ENCODE data around the gene RNASET2.

RNASET2 gene

GRCh38 chr6:166933396-166933795, 23.0 kb downstream of the RNASET2 start:
- no peaks in the 10 kb centered on the region for H3K4me1 ChIP-seq (ENCODE audit: insufficient read depth, poor library complexity, severe bottlenecking)
- no peaks in the 10 kb centered on the region for H3K9me3 ChIP-seq (ENCODE audit: severe bottlenecking)
- H3K36me3 ChIP-seq (ENCODE audit: low read depth), result no peaks in the 10 kb centered on the region
- TF ChIP-seq CTCF (IDR thresholded peaks at IDR 0.05; ENCODE audit: poor library complexity, severe bottlenecking), result no peak
- DNase-seq (ENCODE audit: low spot score), result no peak
- H3K27ac ChIP-seq (ENCODE audit: poor library complexity, severe bottlenecking), result no peak overlapping the region
- H3K27me3 ChIP-seq (ENCODE audit: insufficient read depth, poor library complexity, severe bottlenecking), result no peaks in the 10 kb centered on the region
- no peak overlapping the region for H3K4me3 ChIP-seq (ENCODE audit: severe bottlenecking)
- ATAC-seq (ENCODE audit: low read depth), result no peak

- Histone ChIP-seq H3K4me1 (ENCODE audit: insufficient read depth, poor library complexity, severe bottlenecking) (no peaks in the 10 kb centered on the region), H3K9me3 (ENCODE audit: severe bottlenecking) (no peaks in the 10 kb centered on the region), H3K4me3 (ENCODE audit: severe bottlenecking) (no peak overlapping the region), H3K36me3 (ENCODE audit: low read depth) (no peaks in the 10 kb centered on the region), H3K27ac (ENCODE audit: poor library complexity, severe bottlenecking) (no peak overlapping the region), H3K27me3 (ENCODE audit: insufficient read depth, poor library complexity, severe bottlenecking) (no peaks in the 10 kb centered on the region)
- no peak for TF ChIP-seq CTCF (IDR thresholded peaks at IDR 0.05; ENCODE audit: poor library complexity, severe bottlenecking)
- DNase-seq (ENCODE audit: low spot score) (no peak), ATAC-seq (ENCODE audit: low read depth) (no peak)
Measured at GRCh38 chr6:166932616-166933015, 23.7 kb downstream of the RNASET2 start.

DNA sequence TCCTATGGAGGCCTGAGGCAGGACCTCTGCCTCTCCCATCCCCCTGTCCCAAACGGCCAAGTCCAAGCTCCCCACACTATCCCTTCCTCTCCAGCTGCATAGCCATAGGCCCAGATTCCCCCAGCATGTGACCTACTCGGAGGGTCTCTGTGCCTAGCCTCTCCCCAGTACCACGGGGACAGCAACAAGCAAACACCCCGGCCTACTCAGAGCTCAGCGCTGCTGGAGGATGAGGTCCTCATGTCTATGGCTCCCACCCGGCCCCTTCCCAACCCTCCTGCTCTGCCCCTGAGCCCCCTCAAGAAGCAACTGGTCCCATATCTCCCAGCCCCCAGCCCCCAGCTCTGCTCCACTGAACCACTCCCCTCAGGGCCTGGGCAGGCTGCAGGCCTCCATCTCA, 24.2 kb downstream of the RNASET2 start:
- ATAC-seq (ENCODE audit: low read depth), result no peak
- no peak overlapping the region for H3K4me3 ChIP-seq (ENCODE audit: severe bottlenecking)
- H3K27ac ChIP-seq (ENCODE audit: poor library complexity, severe bottlenecking), result no peak overlapping the region
- TF ChIP-seq CTCF (IDR thresholded peaks at IDR 0.05; ENCODE audit: poor library complexity, severe bottlenecking), result no peak
- no peaks in the 10 kb centered on the region for H3K9me3 ChIP-seq (ENCODE audit: severe bottlenecking)
- H3K27me3 ChIP-seq (ENCODE audit: insufficient read depth, poor library complexity, severe bottlenecking), result no peaks in the 10 kb centered on the region
- no peak for DNase-seq (ENCODE audit: low spot score)
- no peaks in the 10 kb centered on the region for H3K4me1 ChIP-seq (ENCODE audit: insufficient read depth, poor library complexity, severe bottlenecking)
- H3K36me3 ChIP-seq (ENCODE audit: low read depth), result no peaks in the 10 kb centered on the region

DNA sequence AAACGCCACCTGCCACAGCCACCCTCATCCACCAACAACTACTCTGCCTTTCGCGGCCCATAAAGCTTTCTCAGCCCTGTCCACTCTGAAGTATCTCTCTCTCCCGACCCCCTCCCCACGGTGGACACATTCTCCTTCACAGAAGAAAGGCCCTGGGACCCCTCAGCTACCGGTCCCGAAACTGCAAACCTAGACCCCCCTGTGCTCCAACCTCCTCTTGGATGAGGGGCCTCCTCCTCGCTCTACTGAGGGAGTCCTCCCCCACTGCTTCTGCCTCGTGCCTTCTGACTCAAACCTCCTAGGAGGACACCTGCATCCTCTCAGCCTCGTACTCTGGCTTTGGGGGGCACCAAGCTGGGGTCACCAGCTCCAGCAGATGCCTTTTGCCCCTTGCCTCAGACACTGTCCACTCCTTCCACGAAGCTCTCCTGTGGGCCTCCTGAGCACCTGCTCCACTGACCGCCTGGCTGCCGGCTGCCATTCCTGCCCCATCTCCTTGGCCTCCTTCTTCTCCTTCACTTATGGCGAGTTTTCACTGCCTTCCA, 24.9 kb downstream of the RNASET2 start:
- H3K4me1 ChIP-seq (ENCODE audit: insufficient read depth, poor library complexity, severe bottlenecking), result no peaks in the 10 kb centered on the region
- H3K4me3 ChIP-seq (ENCODE audit: severe bottlenecking), result no peak overlapping the region
- H3K27ac ChIP-seq (ENCODE audit: poor library complexity, severe bottlenecking), result no peak overlapping the region
- ATAC-seq (ENCODE audit: low read depth) (no peak), DNase-seq (ENCODE audit: low spot score) (no peak)
- H3K36me3 ChIP-seq (ENCODE audit: low read depth), result no peaks in the 10 kb centered on the region
- TF ChIP-seq CTCF (IDR thresholded peaks at IDR 0.05; ENCODE audit: poor library complexity, severe bottlenecking), result no peak
- no peaks in the 10 kb centered on the region for H3K27me3 ChIP-seq (ENCODE audit: insufficient read depth, poor library complexity, severe bottlenecking)
- no peaks in the 10 kb centered on the region for H3K9me3 ChIP-seq (ENCODE audit: severe bottlenecking)

- Histone ChIP-seq H3K27ac (ENCODE audit: poor library complexity, severe bottlenecking) (no peak overlapping the region), H3K9me3 (ENCODE audit: severe bottlenecking) (no peaks in the 10 kb centered on the region), H3K4me1 (ENCODE audit: insufficient read depth, poor library complexity, severe bottlenecking) (no peaks in the 10 kb centered on the region), H3K36me3 (ENCODE audit: low read depth) (no peaks in the 10 kb centered on the region), H3K4me3 (ENCODE audit: severe bottlenecking) (no peak overlapping the region), H3K27me3 (ENCODE audit: insufficient read depth, poor library complexity, severe bottlenecking) (no peaks in the 10 kb centered on the region)
- DNase-seq (ENCODE audit: low spot score), result no peak
- ATAC-seq (ENCODE audit: low read depth), result no peak
- TF ChIP-seq CTCF (IDR thresholded peaks at IDR 0.05; ENCODE audit: poor library complexity, severe bottlenecking), result no peak
Measured at GRCh38 chr6:166930354-166930891, 25.9 kb downstream of the RNASET2 start.

All from RWPE2 (cell line).